ENCODE data around the gene ATM. TPM values are rescaled to one million over a fixed set of nuclear protein-coding genes. Genes with fewer than 3 reads are reported as not detected.

ATM gene
- total and polyA plus RNA-seq, 2 donors (not counting 1 experiment from before 2014, with no cell fraction given): 111 to 446 TPM

GRCh38 chr11:108233277-108233945 lies 10.5 kb downstream of the ATM start:
- WGBS (ENCODE audit: insufficient coverage): 100% methylated on average over 1 of the region's 2 CpGs

More at GRCh38 chr11:108233277-108233945, 10.5 kb downstream of the ATM start:
- Histone ChIP-seq H3K4me2 (replicated peaks; ENCODE audit: low read depth, low read length, poor library complexity, severe bottlenecking) (no peak overlapping the region), H3K36me3 (replicated peaks in 1 of 2; ENCODE audit: control extremely low read depth in 1 of 2, control insufficient read depth in 1 of 2, extremely low read depth in 1 of 2, insufficient read depth in 2 of 2, low read length in 1 of 2) (peaks cover 9 to 51% of the 10 kb centered on the region in 2 experiments), H3K79me2 (ENCODE audit: control insufficient read depth, insufficient read depth, low read length) (peaks cover 46% of the 10 kb centered on the region), H2AFZ (ENCODE audit: insufficient read depth, low read depth, low read length, poor library complexity, severe bottlenecking) (no peak overlapping the region), H3K9me3 (ENCODE audit: control extremely low read depth in 1 of 3, control insufficient read depth in 2 of 3, insufficient read depth in 1 of 3, low read length in 2 of 3) (peaks cover 0 to 1% (median 0%) of the 10 kb centered on the region in 3 donors), H4K20me1 (ENCODE audit: control insufficient read depth, insufficient read depth, low read length, poor library complexity, severe bottlenecking) (no peaks in the 10 kb centered on the region), H3K4me3 (ENCODE audit: control extremely low read depth in 1 of 5, extremely low read depth in 1 of 5, insufficient read depth in 1 of 5, low read depth in 2 of 5, low read length in 4 of 5) (no peak overlapping the region), H3K27ac (ENCODE audit: low read length in 2 of 2) (no peak overlapping the region), H3K27me3 (replicated peaks in 1 of 4; ENCODE audit: control extremely low read depth in 1 of 4, control insufficient read depth in 3 of 4, insufficient read depth in 4 of 4, low read length in 3 of 4) (no peaks in the 10 kb centered on the region), H3K9ac (ENCODE audit: low read length) (no peak overlapping the region), H3K4me1 (ENCODE audit: control insufficient read depth in 2 of 2, insufficient read depth in 2 of 2, low read length in 2 of 2) (peaks cover 30 to 36% of the 10 kb centered on the region in 2 donors)
- intact Hi-C loops (cut with micrococcal nuclease): no loop called here
- POLR2A ChIA-PET: interaction anchor here (0.6 to 0.7 kb wide), 2 partner anchors 34 to 669 kb away, joined by 5 to 10 read pairs; no protein-coding TSS in a partner anchor
- TF ChIP-seq CTCF (IDR thresholded peaks at IDR 0.05) (no peak), EZH2 (IDR thresholded peaks at IDR 0.05; ENCODE audit: borderline replicate concordance, insufficient read depth, low read depth, low read length, poor library complexity, severe bottlenecking) (no peak)
- Mint-ChIP-seq H3K27ac (no peak overlapping the region), H3K4me1 (peaks cover 38% of the 10 kb centered on the region), H3K4me3 (no peak overlapping the region), H3K27me3 (no peaks in the 10 kb centered on the region), H3K9me3 (ENCODE audit: insufficient read depth) (no peaks in the 10 kb centered on the region)
- DNase-seq: no peak
- CTCF ChIA-PET: interaction anchor here (1.5 kb wide), 1 partner anchor 10 kb away, joined by 4 read pairs; the partner anchor contains the start of gene ATM
- ATAC-seq (ENCODE audit: low read depth): no peak
